GM12878 (cell line): ENCODE results near the gene PLA2G10. TPM values are rescaled to one million over a fixed set of nuclear protein-coding genes. Genes with fewer than 3 reads are reported as not detected.

Experiments
- ASH2L ChIP-seq: fragments of 300-600, 200-600 bp; sonication (generic); IDR thresholded peaks from 2 replicates; pipeline ENCODE4 v1.6.1; 2017; ENCODE audit warnings: low read depth, mild to moderate bottlenecking, borderline replicate concordance
- CHD2 ChIP-seq: IDR thresholded peaks from 2 replicates; pipeline ENCODE4 v1.6.1; 2011; ENCODE audit warnings: low read depth, low read length, improper control_type of control experiment, borderline replicate concordance
- EP300 ChIP-seq, 2 experiments: fragments of 150-350 bp in 1 of 2; IDR thresholded peaks; 2 replicates each; pipeline ENCODE4 v1.6.1; 2011 to 2012; ENCODE audit warnings: low read depth in 2 of 2, low read length in 2 of 2, borderline replicate concordance in 1 of 2, improper control_type of control experiment in 1 of 2, inconsistent platforms in 1 of 2; ENCODE audit not compliant: control insufficient read depth in 1 of 2
- EZH2 ChIP-seq: IDR thresholded peaks from 2 replicates; pipeline ENCODE4 v1.6.1; 2012; ENCODE audit warnings: low read depth, mild to moderate bottlenecking, control low read depth, inconsistent platforms, low read length, borderline replicate concordance; ENCODE audit not compliant: control insufficient read depth
- GABPA ChIP-seq: IDR thresholded peaks from 2 replicates; pipeline ENCODE4 v1.6.1; 2014; ENCODE audit warnings: antibody characterized with exemption, low read depth, mild to moderate bottlenecking, inconsistent platforms
- IKZF1 ChIP-seq: fragments of 450-650 bp; conservative IDR thresholded peaks from 2 replicates; pipeline ENCODE4 v1.6.1; 2017; ENCODE audit warnings: antibody characterized with exemption, mild to moderate bottlenecking
- KAT2A ChIP-seq: conservative IDR thresholded peaks from 2 replicates; pipeline ENCODE4 v1.6.1; 2011; ENCODE audit warnings: low read depth, low read length; ENCODE audit not compliant: control insufficient read depth
- MYC ChIP-seq: IDR thresholded peaks from 2 replicates; pipeline ENCODE4 v1.6.1; 2011; ENCODE audit warnings: mild to moderate bottlenecking, low read length, moderate library complexity, inconsistent platforms; ENCODE audit not compliant: insufficient read depth, insufficient replicate concordance, insufficient read length, severe bottlenecking
- NBN ChIP-seq: fragments of 450-650 bp; IDR thresholded peaks from 2 replicates; pipeline ENCODE4 v1.6.1; 2016
- NFYA ChIP-seq: IDR thresholded peaks from 2 replicates; pipeline ENCODE4 v1.6.1; 2011; ENCODE audit warnings: low read depth, mild to moderate bottlenecking, low read length, improper control_type of control experiment, borderline replicate concordance
- PAX5 ChIP-seq: IDR thresholded peaks from 2 replicates; pipeline ENCODE4 v1.6.1; 2011; ENCODE audit warnings: low read depth, low read length, borderline replicate concordance
- RBBP5 ChIP-seq: fragments of 200-600 bp; sonication (generic); conservative IDR thresholded peaks from 2 replicates; pipeline ENCODE4 v1.6.1; 2016
- RFX5 ChIP-seq: IDR thresholded peaks from 2 replicates; pipeline ENCODE4 v1.6.1; 2011; ENCODE audit warnings: low read depth, low read length, improper control_type of control experiment
- SP1 ChIP-seq: IDR thresholded peaks from one replicate; pipeline ENCODE4 v1.6.1; 2011; ENCODE audit warnings: low read depth, low read length
- SUPT20H ChIP-seq: IDR thresholded peaks from 2 replicates; pipeline ENCODE4 v1.6.1; 2011; ENCODE audit warnings: low read depth, mild to moderate bottlenecking, low read length, moderate library complexity, borderline replicate concordance; ENCODE audit not compliant: control insufficient read depth
- TARDBP ChIP-seq: IDR thresholded peaks from 2 replicates; pipeline ENCODE4 v1.6.1; 2016; ENCODE audit warnings: borderline replicate concordance
- WRNIP1 ChIP-seq: IDR thresholded peaks from 2 replicates; pipeline ENCODE4 v1.6.1; 2011; ENCODE audit warnings: low read depth, low read length, improper control_type of control experiment, borderline replicate concordance
- polyA plus RNA-seq, 11 experiments: library from polyadenylated mRNA; depleted of rRNA in 4 of 11; unstranded in 6 of 11; stranded (reverse) in 5 of 11; fragments of >200 nt; fragmentation: Nextera tagmentation in 4 of 11; fragmentation: Illumina TruSeq in 1 of 11; extraction: Ambion mirVana in 4 of 11; extraction: Trizol in 1 of 11; gene quantifications; 1 replicate in 1 of 11; 2 replicates in 10 of 11; pipeline versions ENCODE4 v1.2.1 to v1.2.3, GENCODE V29; 2011 to 2016; ENCODE audit warnings: inconsistent platforms in 2 of 11, missing spikeins in 2 of 11, low read depth in 1 of 11
- total RNA-seq, 4 experiments: library from RNA; depleted of rRNA in 3 of 4; stranded (reverse); fragments of >200 nt in 3 of 4; fragmentation: Illumina TruSeq in 1 of 4; extraction: Trizol in 1 of 4; gene quantifications; 2 replicates each; pipeline versions ENCODE4 v1.2.1 to v1.2.3, GENCODE V29; 2013 to 2021
- TF ChIP-seq, protein P1 (sequence below): fragments of 450-650 bp; IDR thresholded peaks from 2 replicates; pipeline ENCODE4 v1.6.1; 2016; ENCODE audit warnings: mild to moderate bottlenecking, moderate library complexity, borderline replicate concordance
- TF ChIP-seq, protein P2 (sequence below): IDR thresholded peaks from 2 replicates; pipeline ENCODE4 v1.6.1; 2011; ENCODE audit warnings: borderline replicate concordance, low read depth, mild to moderate bottlenecking, moderate library complexity, mixed read lengths, low read length; ENCODE audit not compliant: insufficient read depth; ENCODE audit errors: extremely low read length
- TF ChIP-seq, protein P3 (sequence below): IDR thresholded peaks from 2 replicates; pipeline ENCODE4 v1.6.1; 2011; ENCODE audit warnings: low read depth, mild to moderate bottlenecking, low read length, moderate library complexity, borderline replicate concordance; ENCODE audit errors: extremely low read depth
- TF ChIP-seq, protein P4 (sequence below): fragments of 450-650 bp; IDR thresholded peaks from 2 replicates; pipeline ENCODE4 v1.6.1; 2014; ENCODE audit warnings: mild to moderate bottlenecking

Gene PLA2G10
- total and polyA plus RNA-seq, 10 of the 15 experiments (the other 5 are each of a cell fraction or from before 2014, with no cell fraction given), result not detected

DNA sequence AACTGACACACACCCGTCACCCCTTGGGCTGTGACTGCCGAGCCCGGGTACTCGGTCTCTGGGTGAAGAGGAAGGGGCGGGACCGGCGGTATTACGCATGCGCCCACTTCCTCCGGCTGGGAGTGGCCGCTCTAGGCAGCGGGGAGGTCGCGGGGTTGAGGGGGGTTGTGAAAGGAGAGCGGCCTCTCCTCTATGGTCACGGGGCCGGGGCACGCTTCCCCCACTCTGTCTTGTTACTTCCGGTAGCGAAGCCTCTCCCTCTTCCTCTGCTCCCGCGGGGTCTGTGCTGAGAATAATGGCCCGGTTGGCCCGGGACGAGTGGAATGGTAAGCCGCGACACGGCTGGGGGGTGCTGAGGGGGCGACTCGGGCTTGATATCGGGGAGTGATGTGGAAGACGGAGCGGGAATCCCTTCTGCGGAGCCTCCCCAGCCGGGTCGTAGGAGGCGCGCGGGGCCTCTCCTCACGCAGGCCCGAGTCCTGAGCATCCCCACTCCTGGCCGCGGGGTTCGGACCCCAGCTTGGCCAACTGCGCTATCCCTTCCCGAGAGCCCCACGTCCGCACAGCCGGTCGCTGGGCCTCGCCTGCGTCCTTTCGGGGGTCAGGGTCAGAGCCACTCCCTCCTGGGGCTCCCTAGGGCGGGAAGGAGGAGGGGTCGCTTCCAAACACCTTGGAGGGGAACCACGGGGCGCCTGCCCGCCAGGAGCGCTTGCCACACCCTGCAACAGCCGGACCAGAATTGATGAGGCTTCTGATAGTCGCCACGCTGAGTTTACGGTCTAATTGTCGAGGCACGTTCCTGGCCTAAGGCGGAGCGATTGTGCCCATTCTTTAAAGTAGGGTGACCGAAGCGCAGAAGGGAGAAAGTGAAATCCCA, 61.2 kb downstream of the PLA2G10 start, which contains the start of gene BFAR (continued):
- TF ChIP-seq, protein P1, sequence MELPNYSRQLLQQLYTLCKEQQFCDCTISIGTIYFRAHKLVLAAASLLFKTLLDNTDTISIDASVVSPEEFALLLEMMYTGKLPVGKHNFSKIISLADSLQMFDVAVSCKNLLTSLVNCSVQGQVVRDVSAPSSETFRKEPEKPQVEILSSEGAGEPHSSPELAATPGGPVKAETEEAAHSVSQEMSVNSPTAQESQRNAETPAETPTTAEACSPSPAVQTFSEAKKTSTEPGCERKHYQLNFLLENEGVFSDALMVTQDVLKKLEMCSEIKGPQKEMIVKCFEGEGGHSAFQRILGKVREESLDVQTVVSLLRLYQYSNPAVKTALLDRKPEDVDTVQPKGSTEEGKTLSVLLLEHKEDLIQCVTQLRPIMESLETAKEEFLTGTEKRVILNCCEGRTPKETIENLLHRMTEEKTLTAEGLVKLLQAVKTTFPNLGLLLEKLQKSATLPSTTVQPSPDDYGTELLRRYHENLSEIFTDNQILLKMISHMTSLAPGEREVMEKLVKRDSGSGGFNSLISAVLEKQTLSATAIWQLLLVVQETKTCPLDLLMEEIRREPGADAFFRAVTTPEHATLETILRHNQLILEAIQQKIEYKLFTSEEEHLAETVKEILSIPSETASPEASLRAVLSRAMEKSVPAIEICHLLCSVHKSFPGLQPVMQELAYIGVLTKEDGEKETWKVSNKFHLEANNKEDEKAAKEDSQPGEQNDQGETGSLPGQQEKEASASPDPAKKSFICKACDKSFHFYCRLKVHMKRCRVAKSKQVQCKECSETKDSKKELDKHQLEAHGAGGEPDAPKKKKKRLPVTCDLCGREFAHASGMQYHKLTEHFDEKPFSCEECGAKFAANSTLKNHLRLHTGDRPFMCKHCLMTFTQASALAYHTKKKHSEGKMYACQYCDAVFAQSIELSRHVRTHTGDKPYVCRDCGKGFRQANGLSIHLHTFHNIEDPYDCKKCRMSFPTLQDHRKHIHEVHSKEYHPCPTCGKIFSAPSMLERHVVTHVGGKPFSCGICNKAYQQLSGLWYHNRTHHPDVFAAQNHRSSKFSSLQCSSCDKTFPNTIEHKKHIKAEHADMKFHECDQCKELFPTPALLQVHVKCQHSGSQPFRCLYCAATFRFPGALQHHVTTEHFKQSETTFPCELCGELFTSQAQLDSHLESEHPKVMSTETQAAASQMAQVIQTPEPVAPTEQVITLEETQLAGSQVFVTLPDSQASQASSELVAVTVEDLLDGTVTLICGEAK, result peak; percentile 87
- no peak for TF ChIP-seq TARDBP
- TF ChIP-seq EZH2, result no peak
- TF ChIP-seq EP300 (IDR thresholded peaks at IDR 0.05; ENCODE audit: borderline replicate concordance in 1 of 2, control insufficient read depth in 1 of 2, low read depth in 2 of 2, low read length in 2 of 2), result peak in 1 of 2 experiments; percentile 27; a peak in 1 of 4 replicates
- TF ChIP-seq MYC, result peak; percentile 48
- TF ChIP-seq ASH2L, result 0 out of 2 replicates have a peak, but pooled peaks have one; percentile 33
- TF ChIP-seq PAX5, result peak; percentile 35; the same call in 1 of the 2 replicates
- TF ChIP-seq IKZF1, result peak; percentile 66
- TF ChIP-seq RBBP5, result no peak
- TF ChIP-seq NBN, result peak; percentile 76
- TF ChIP-seq GABPA, result peak; percentile 89
- TF ChIP-seq RFX5, result no peak
- no peak for TF ChIP-seq SUPT20H
- TF ChIP-seq SP1, result peak; percentile 69
- no peak for TF ChIP-seq NFYA
- TF ChIP-seq, protein P2, sequence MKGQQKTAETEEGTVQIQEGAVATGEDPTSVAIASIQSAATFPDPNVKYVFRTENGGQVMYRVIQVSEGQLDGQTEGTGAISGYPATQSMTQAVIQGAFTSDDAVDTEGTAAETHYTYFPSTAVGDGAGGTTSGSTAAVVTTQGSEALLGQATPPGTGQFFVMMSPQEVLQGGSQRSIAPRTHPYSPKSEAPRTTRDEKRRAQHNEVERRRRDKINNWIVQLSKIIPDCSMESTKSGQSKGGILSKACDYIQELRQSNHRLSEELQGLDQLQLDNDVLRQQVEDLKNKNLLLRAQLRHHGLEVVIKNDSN, result peak; percentile 67
- TF ChIP-seq CHD2, result peak; percentile 73; the same call in 1 of the 2 replicates
- no peak for TF ChIP-seq KAT2A
- TF ChIP-seq, protein P3, sequence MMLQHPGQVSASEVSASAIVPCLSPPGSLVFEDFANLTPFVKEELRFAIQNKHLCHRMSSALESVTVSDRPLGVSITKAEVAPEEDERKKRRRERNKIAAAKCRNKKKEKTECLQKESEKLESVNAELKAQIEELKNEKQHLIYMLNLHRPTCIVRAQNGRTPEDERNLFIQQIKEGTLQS, result no peak
- no peak for TF ChIP-seq WRNIP1
- TF ChIP-seq, protein P4, sequence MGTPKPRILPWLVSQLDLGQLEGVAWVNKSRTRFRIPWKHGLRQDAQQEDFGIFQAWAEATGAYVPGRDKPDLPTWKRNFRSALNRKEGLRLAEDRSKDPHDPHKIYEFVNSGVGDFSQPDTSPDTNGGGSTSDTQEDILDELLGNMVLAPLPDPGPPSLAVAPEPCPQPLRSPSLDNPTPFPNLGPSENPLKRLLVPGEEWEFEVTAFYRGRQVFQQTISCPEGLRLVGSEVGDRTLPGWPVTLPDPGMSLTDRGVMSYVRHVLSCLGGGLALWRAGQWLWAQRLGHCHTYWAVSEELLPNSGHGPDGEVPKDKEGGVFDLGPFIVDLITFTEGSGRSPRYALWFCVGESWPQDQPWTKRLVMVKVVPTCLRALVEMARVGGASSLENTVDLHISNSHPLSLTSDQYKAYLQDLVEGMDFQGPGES, result no peak
